Gastrocnemius medialis (tissue), 4 donors: Measurements from ENCODE around the gene ADARB1.

Source experiments
- POLR2A ChIP-seq, 2 donors: fragments of 450-650 bp; IDR thresholded peaks; one replicate each; pipeline ENCODE4 v1.6.1; 2017; ENCODE audit warnings: antibody characterized with exemption in 2 of 2, mild to moderate bottlenecking in 2 of 2, moderate library complexity in 2 of 2
- TF ChIP-seq, protein P1 (sequence below), 5 experiments: fragments of 450-650 bp in 3 of 5; fragments of 200-600 bp in 2 of 5; sonication (generic) in 2 of 5; IDR thresholded peaks in 4 of 5; conservative IDR thresholded peaks in 1 of 5; 1 replicate in 4 of 5; 2 replicates in 1 of 5; pipeline ENCODE4 v1.5.1; 2016 to 2019; ENCODE audit warnings: antibody characterized with exemption in 5 of 5, mild to moderate bottlenecking in 3 of 5, moderate library complexity in 3 of 5

DNA sequence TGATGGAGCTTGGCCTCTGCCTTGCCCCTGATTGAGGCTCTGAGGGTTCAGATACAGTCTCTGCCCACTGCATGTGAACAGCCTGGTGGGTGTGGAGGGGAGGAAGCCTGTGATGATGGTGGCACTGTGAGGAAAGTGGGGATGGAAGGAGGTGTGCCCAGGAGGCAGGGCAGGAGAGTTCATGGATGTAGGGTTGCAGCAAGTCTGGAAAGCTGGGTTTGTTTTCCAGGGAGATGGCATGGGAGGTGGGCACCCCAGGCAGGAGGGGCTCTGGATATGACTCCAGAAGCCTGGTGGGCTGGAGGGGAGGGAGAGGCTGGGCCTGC lies 63.2 kb downstream of the ADARB1 start:
- TF ChIP-seq POLR2A (IDR thresholded peaks at IDR 0.05): no peak
- TF ChIP-seq, protein P1, sequence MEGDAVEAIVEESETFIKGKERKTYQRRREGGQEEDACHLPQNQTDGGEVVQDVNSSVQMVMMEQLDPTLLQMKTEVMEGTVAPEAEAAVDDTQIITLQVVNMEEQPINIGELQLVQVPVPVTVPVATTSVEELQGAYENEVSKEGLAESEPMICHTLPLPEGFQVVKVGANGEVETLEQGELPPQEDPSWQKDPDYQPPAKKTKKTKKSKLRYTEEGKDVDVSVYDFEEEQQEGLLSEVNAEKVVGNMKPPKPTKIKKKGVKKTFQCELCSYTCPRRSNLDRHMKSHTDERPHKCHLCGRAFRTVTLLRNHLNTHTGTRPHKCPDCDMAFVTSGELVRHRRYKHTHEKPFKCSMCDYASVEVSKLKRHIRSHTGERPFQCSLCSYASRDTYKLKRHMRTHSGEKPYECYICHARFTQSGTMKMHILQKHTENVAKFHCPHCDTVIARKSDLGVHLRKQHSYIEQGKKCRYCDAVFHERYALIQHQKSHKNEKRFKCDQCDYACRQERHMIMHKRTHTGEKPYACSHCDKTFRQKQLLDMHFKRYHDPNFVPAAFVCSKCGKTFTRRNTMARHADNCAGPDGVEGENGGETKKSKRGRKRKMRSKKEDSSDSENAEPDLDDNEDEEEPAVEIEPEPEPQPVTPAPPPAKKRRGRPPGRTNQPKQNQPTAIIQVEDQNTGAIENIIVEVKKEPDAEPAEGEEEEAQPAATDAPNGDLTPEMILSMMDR (IDR thresholded peaks at IDR 0.05 in 4 of 5, conservative IDR thresholded peaks at IDR 0.05 in 1 of 5): no peak
